Colonic mucosa (tissue), 4 donors: ENCODE data around the gene IGFL1. TPM values are rescaled to one million over a fixed set of nuclear protein-coding genes. Genes with fewer than 3 reads are reported as not detected.
"Not testable (repeated sequence)": the region's sequence is repeated elsewhere in the genome, so short reads cannot be mapped to it uniquely, and the experiment has no call there.

Source experiments
- DNase-seq: peaks from one replicate; pipeline ENCODE4 v3.0.0-alpha.2; 2020
- H3K27ac ChIP-seq: fragments of 200-600 bp; one replicate; pipeline ENCODE4 v1.8.0; 2021
- H3K27me3 ChIP-seq: fragments of 200-600 bp; one replicate; pipeline ENCODE4 v1.8.0; 2021
- H3K36me3 ChIP-seq: fragments of 200-600 bp; one replicate; pipeline ENCODE4 v1.8.0; 2021
- H3K4me1 ChIP-seq: fragments of 200-600 bp; one replicate; pipeline ENCODE4 v1.8.0; 2021; ENCODE audit warnings: mild to moderate bottlenecking
- H3K4me3 ChIP-seq: fragments of 200-600 bp; one replicate; pipeline ENCODE4 v1.8.0; 2021
- H3K9ac ChIP-seq, 2 donors: one replicate each; pipeline ENCODE4 v1.7.0; 2013; ENCODE audit warnings: control low read depth in 2 of 2, low read depth in 2 of 2, low read length in 2 of 2
- H3K9me3 ChIP-seq: fragments of 200-600 bp; one replicate; pipeline ENCODE4 v1.8.0; 2021
- intact Hi-C: fragments of 100-400 bp; cut with DNase I; formaldehyde crosslinking; loops from one replicate; pipeline ENCODE4 v1.14.1; 2022
- total RNA-seq, 2 donors: library from RNA; stranded (reverse); fragmentation: NEBNext Ultra II Directional in 1 of 2; extraction: Animal tissue kit (Norgen Biotek cat#: 25700) in 1 of 2; gene quantifications; one replicate each; pipeline ENCODE4 v1.2.1, GENCODE V29; 2021
- TF ChIP-seq, protein P1 (sequence below): fragments of 200-600 bp; IDR thresholded peaks from one replicate; pipeline ENCODE4 v1.8.0; 2022; ENCODE audit warnings: antibody characterized with exemption, mild to moderate bottlenecking
- donor health status: healthy.
- donor health status: DM: no; HTN: no; CAD: no.
- donor health status: DM: no; HTN: no; CAD: no.

Gene IGFL1
- total RNA-seq, 2 donors from 2014 or later: not detected

DNA sequence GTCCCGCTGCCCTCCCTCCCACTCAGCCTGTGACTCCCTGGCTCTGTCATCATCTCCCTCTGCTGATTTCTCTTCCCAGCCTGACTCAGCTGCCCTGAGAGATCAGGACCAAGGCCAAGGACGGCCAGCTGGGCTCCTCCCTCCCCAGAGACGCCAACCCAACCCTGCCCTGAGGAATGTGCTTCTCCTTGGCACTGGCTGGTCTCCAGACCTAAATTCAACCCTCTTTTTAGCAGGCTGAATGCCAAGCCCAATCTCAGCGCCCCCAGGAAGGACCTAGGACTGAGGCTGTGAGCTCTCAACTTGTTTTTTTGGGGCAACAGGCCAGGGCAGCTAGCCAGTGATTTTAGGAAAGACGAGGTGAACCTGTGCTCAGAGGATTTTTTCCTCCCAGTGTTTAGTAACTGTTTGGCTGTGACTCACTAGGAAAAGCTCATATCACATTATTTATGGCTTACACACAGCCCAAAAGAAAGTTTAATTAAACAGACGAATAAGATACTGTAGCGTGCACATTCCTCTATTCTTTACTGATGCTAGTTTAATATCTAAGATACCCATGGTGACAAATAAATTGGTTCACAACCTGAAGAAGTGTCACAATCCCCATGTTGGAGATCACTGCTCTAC is 7.4 kb upstream of the IGFL1 start:
- Histone ChIP-seq H3K9ac (no peak overlapping the region), H3K27ac (no peak overlapping the region), H3K36me3 (no peaks in the 10 kb centered on the region), H3K27me3 (no peaks in the 10 kb centered on the region), H3K4me3 (no peak overlapping the region), H3K4me1 (no peaks in the 10 kb centered on the region), H3K9me3 (no peaks in the 10 kb centered on the region)
- intact Hi-C loops: no loop called here
- TF ChIP-seq, protein P1, sequence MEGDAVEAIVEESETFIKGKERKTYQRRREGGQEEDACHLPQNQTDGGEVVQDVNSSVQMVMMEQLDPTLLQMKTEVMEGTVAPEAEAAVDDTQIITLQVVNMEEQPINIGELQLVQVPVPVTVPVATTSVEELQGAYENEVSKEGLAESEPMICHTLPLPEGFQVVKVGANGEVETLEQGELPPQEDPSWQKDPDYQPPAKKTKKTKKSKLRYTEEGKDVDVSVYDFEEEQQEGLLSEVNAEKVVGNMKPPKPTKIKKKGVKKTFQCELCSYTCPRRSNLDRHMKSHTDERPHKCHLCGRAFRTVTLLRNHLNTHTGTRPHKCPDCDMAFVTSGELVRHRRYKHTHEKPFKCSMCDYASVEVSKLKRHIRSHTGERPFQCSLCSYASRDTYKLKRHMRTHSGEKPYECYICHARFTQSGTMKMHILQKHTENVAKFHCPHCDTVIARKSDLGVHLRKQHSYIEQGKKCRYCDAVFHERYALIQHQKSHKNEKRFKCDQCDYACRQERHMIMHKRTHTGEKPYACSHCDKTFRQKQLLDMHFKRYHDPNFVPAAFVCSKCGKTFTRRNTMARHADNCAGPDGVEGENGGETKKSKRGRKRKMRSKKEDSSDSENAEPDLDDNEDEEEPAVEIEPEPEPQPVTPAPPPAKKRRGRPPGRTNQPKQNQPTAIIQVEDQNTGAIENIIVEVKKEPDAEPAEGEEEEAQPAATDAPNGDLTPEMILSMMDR: no peak
- no peak for DNase-seq

DNA sequence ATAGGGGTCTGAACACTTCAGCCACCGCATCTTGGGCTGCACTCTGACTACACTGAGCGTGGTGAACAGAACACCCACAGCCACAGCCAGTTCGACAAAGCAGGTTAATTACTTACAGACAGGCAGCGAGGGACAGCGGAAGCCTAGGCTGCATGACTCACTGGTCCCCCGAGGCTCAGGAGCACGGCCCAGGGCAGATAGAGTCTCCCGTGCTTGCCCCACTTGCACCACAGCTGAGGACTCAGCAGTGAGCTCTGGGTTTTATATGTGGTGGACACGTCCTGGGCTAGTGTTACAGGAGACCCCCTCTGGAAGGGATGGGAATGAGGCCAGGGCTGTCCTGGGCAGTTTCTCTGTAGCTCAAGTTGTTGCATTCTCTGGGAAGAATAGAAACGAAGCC is 5.8 kb upstream of the IGFL1 start:
- H3K27ac ChIP-seq, intact Hi-C loops, DNase-seq: not testable (repeated sequence)

DNA sequence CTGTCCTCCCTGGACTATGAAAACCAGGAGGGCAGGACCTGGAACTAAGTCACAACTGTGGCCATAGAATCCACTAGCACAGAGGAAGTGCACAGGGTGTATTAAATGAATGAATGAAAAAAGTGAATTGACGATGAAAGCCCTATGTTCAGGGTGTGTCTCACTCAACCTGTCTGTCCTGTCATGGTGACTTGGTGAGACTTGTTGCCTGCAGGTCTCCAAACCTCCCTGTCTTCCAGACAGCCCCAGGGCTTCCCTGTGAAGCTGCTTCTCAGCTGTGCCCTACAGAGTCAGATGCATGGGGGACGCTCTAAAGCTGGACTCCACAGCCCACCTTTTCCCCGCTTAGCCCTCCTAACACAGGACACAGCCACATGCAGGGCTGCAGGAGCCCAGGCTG is 4.8 kb upstream of the IGFL1 start:
- intact Hi-C loops: no loop called here
- Histone ChIP-seq H3K27me3 (no peaks in the 10 kb centered on the region), H3K9ac (no peak overlapping the region), H3K4me3 (no peak overlapping the region), H3K9me3 (no peaks in the 10 kb centered on the region), H3K27ac (no peak overlapping the region), H3K4me1 (no peaks in the 10 kb centered on the region), H3K36me3 (no peaks in the 10 kb centered on the region)
- TF ChIP-seq, protein P1: no peak
- no peak for DNase-seq

More for the DNA sequence above, 5.8 kb upstream of the IGFL1 start:
- not testable (repeated sequence) for H3K27me3 ChIP-seq, H3K9me3 ChIP-seq, H3K9ac ChIP-seq, H3K4me1 ChIP-seq, H3K4me3 ChIP-seq, H3K36me3 ChIP-seq

DNA sequence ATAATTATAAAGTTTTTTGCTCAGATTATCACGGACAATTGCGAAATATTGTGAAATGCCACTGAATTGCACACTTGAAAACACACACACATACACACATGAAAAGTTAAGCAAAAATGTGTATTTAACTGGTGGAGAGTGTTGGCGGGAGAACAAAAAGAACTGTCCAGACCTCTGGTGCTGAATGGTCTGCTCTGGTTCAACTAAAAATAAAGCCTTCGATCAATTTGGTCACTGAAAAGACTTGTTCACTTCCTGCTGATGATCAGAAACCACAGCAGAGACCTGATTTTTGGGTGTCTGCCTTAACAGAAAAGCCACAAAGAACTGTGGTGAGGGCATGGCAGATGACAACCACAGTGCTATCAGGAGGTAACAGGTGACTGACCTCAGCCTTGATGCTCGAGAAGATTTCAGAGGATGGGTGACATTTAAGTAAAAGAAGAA is 4.0 kb upstream of the IGFL1 start:
- no peaks in the 10 kb centered on the region for H3K9me3 ChIP-seq
- H3K9ac ChIP-seq: no peak overlapping the region
- intact Hi-C loops: no loop called here
- no peaks in the 10 kb centered on the region for H3K36me3 ChIP-seq
- H3K4me1 ChIP-seq: no peaks in the 10 kb centered on the region
- no peaks in the 10 kb centered on the region for H3K27me3 ChIP-seq
- TF ChIP-seq, protein P1: no peak
- H3K4me3 ChIP-seq: no peak overlapping the region
- DNase-seq: no peak
- no peak overlapping the region for H3K27ac ChIP-seq

DNA sequence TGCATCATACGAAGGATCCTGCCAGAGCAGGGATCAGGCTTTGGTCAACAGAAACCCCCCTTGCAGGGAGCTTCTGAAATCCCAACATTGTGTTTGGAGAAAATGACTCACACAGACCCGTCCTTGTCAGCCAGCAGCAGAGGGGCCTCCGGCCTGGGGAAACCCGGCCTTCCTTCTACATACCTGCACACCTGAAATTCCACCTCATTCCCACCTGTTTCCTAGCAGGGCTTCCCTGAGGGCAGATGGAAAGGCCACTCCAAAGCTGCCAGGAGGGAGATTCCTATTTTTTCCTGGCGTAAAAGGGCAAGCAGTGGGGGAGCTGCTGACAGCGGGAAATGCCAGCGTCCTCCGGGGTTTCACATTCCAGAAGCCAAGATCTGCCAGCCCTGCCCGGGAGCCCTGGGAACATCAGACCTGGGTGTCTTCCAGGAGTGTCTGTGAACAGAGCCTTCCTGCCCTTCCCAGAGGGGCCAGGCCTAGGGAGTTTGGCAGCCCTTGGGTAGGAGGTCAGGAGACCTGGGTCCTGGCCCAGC is 3.0 kb upstream of the IGFL1 start:
- Histone ChIP-seq H3K9ac (no peak overlapping the region), H3K36me3 (no peaks in the 10 kb centered on the region), H3K27me3 (no peaks in the 10 kb centered on the region), H3K27ac (no peak overlapping the region), H3K9me3 (no peaks in the 10 kb centered on the region), H3K4me3 (no peak overlapping the region), H3K4me1 (no peaks in the 10 kb centered on the region)
- TF ChIP-seq, protein P1: no peak
- intact Hi-C loops: no loop called here
- no peak for DNase-seq

DNA sequence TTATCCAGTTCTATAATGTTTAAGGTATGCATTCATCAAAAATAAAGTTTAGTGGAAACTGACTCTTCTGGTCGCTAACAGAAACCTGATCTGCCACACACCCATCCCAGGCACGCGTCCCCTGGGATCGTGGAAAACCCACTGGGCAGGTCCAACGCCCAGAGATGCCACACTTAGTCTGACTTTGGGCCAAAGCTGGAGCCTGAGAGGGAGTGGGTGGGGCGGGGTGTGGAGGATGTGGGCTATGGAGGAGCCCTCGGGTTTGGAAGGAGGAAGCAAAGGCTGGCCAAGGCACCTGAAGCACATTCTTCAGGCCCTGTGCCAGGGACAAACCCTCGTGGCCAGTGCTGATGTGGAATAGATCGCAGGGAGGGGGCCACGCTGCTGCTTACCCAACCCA is 2.5 kb downstream of the IGFL1 start:
- no peaks in the 10 kb centered on the region for H3K36me3 ChIP-seq
- no peak overlapping the region for H3K4me3 ChIP-seq
- no peaks in the 10 kb centered on the region for H3K9me3 ChIP-seq
- no peak overlapping the region for H3K27ac ChIP-seq
- TF ChIP-seq, protein P1: no peak
- no peak overlapping the region for H3K9ac ChIP-seq
- no peak for DNase-seq
- H3K4me1 ChIP-seq: no peaks in the 10 kb centered on the region
- H3K27me3 ChIP-seq: no peaks in the 10 kb centered on the region
- intact Hi-C loops: no loop called here
